Caco-2 (cell line): ENCODE measurements around the gene TRIM8. TPM values are rescaled to one million over a fixed set of nuclear protein-coding genes. Genes with fewer than 3 reads are reported as not detected.

Experiments used
- BruUV-seq: library from RNA; stranded (reverse); fragments of 400-500 nt; replicated peaks from 2 replicates; lab custom pipeline; 2021; lab: Mats Ljungman, UMichigan
- CTCF ChIA-PET: fragments of 300-600 bp; sonication (Branson Sonifier 250); formaldehyde crosslinking; loops from one replicate; lab custom pipeline; 2022; ENCODE audit warnings: antibody characterized with exemption; lab: Charles Lee
- POLR2A ChIA-PET: fragments of 300-600 bp; sonication (Branson Sonifier 250); formaldehyde crosslinking; loops from one replicate; lab custom pipeline; 2022; ENCODE audit warnings: antibody characterized with exemption; lab: Charles Lee
- DNase-seq, 2 experiments: peaks; one replicate each; pipeline versions ENCODE4 v3.0.0 to v3.0.0-alpha.2; 2020 to 2022
- H3K27me3 ChIP-seq: replicated peaks from 2 replicates; pipeline ENCODE4 v1.6.0; 2011; ENCODE audit warnings: low read length; ENCODE audit not compliant: control insufficient read depth, insufficient read depth
- H3K36me3 ChIP-seq: 2 replicates; pipeline ENCODE4 v1.5.1; 2011; ENCODE audit warnings: low read length; ENCODE audit not compliant: control insufficient read depth, insufficient read depth
- H3K4me1 ChIP-seq: fragments of 250-450 bp; sonication (Bioruptor Pico); 2 replicates; pipeline ENCODE4 v1.5.1; 2020; ENCODE audit warnings: mild to moderate bottlenecking
- H3K4me3 ChIP-seq: 2 replicates; pipeline ENCODE4 v1.5.1; 2011; ENCODE audit warnings: low read depth, mild to moderate bottlenecking, control low read depth, low read length
- H3K9me3 ChIP-seq: fragments of 250-450 bp; sonication (Bioruptor Pico); 2 replicates; pipeline ENCODE4 v1.5.1; 2020; ENCODE audit warnings: mild to moderate bottlenecking, moderate library complexity
- H3K27ac Mint-ChIP-seq: one replicate; pipeline ENCODE4 v1.8.0; 2022; ENCODE audit warnings: mixed read lengths; ENCODE audit not compliant: unreplicated experiment
- H3K27me3 Mint-ChIP-seq: one replicate; pipeline ENCODE4 v1.8.0; 2022; ENCODE audit warnings: mixed read lengths; ENCODE audit not compliant: insufficient read depth, unreplicated experiment
- H3K36me3 Mint-ChIP-seq: one replicate; pipeline ENCODE4 v1.8.0; 2022; ENCODE audit warnings: mild to moderate bottlenecking, mixed read lengths; ENCODE audit not compliant: insufficient read depth, unreplicated experiment
- H3K4me1 Mint-ChIP-seq: one replicate; pipeline ENCODE4 v1.8.0; 2022; ENCODE audit warnings: low read depth, mixed read lengths; ENCODE audit not compliant: unreplicated experiment
- H3K4me3 Mint-ChIP-seq: one replicate; pipeline ENCODE4 v1.8.0; 2022; ENCODE audit warnings: mild to moderate bottlenecking, moderate library complexity, mixed read lengths; ENCODE audit not compliant: unreplicated experiment
- H3K9me3 Mint-ChIP-seq: one replicate; pipeline ENCODE4 v1.8.0; 2022; ENCODE audit warnings: mixed read lengths; ENCODE audit not compliant: unreplicated experiment
- intact Hi-C: fragments of 100-400 bp; cut with micrococcal nuclease; formaldehyde crosslinking; loops from one replicate; pipeline ENCODE4 v1.10.0; 2022; ENCODE audit not compliant: unreplicated experiment
- total RNA-seq: library from RNA; stranded (reverse); gene quantifications from 2 replicates; pipeline ENCODE4 v1.2.3, GENCODE V29; 2022
- TF ChIP-seq, protein P1 (sequence below), 2 experiments: fragments of 200-600 bp in 1 of 2; IDR thresholded peaks; 1 replicate in 1 of 2; 2 replicates in 1 of 2; pipeline versions ENCODE4 v1.5.1 to v1.8.0; 2011 to 2022; ENCODE audit warnings: antibody characterized with exemption in 1 of 2, control low read depth in 1 of 2, inconsistent platforms in 1 of 2, low read depth in 1 of 2, low read length in 1 of 2, mild to moderate bottlenecking in 1 of 2, moderate library complexity in 1 of 2; ENCODE audit not compliant: insufficient read depth in 1 of 2, severe bottlenecking in 1 of 2, unreplicated experiment in 1 of 2

TRIM8 gene
- total RNA-seq, 1 experiment from 2014 or later, result 40.9 TPM

DNA sequence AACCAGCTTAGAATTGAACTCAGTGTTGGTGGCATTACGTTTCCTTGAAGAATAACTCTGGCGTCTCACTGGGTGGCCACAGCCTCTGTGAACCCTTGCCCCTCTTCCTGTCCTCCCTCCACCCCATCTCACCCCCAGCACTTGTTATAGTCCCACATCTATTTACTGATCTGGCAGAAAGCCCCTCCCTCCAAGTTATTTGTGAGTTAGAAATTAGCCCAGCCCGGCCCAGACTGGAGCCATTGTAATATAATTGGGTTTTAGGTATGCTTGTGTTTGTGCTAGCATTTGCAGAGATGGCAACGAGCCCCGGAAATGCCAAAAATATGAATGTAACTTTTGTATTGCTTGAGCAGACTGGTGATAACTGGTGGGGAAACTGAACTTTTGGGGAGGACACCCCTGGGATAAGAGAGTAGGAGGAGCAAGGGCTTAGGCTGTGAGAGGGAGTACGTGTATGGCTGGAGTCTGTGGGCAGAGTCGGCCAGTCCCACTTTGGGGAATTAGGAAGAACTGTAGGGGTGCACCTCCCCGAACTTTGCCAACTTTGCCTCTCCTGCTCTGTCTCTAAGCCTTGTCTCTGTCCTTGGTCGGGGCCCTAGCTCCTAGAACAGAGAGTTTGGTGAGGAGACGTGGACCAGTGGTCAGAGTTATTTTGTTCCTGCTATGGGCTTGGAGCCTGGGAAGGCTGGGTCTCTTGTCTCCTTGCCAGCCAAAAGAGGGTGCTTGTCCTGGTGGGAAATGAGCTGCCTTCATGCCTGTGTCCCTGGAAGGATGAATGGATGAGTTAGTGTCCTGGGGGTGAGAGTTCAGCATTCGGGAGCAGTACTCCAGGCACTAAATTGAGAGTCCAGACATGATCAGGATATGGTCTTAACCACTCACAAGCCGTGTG lies 19.3 kb upstream of the TRIM8 start:
- no peaks in the 10 kb centered on the region for H3K27me3 ChIP-seq
- H3K4me3 ChIP-seq, result no peak overlapping the region
- Mint-ChIP-seq H3K27me3 (no peaks in the 10 kb centered on the region), H3K4me1 (peaks cover 42% of the 10 kb centered on the region), H3K27ac (peak overlapping the region; percentile 88), H3K4me3 (no peak overlapping the region), H3K36me3 (peaks cover 5% of the 10 kb centered on the region), H3K9me3 (no peaks in the 10 kb centered on the region)
- intact Hi-C loops, result no loop called here
- DNase-seq, result no peak
- H3K36me3 ChIP-seq, result no peaks in the 10 kb centered on the region
- TF ChIP-seq, protein P1, sequence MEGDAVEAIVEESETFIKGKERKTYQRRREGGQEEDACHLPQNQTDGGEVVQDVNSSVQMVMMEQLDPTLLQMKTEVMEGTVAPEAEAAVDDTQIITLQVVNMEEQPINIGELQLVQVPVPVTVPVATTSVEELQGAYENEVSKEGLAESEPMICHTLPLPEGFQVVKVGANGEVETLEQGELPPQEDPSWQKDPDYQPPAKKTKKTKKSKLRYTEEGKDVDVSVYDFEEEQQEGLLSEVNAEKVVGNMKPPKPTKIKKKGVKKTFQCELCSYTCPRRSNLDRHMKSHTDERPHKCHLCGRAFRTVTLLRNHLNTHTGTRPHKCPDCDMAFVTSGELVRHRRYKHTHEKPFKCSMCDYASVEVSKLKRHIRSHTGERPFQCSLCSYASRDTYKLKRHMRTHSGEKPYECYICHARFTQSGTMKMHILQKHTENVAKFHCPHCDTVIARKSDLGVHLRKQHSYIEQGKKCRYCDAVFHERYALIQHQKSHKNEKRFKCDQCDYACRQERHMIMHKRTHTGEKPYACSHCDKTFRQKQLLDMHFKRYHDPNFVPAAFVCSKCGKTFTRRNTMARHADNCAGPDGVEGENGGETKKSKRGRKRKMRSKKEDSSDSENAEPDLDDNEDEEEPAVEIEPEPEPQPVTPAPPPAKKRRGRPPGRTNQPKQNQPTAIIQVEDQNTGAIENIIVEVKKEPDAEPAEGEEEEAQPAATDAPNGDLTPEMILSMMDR (IDR thresholded peaks at IDR 0.05; ENCODE audit: insufficient read depth in 1 of 2, low read depth in 1 of 2, low read length in 1 of 2, severe bottlenecking in 1 of 2, unreplicated experiment in 1 of 2), result no peak
- H3K9me3 ChIP-seq, result no peaks in the 10 kb centered on the region
- no TSS peak for BruUV-seq
- ChIA-PET POLR2A (no interaction called here), CTCF (interaction anchor here (0.5 to 1.1 kb wide), 3 partner anchors 10 to 644 kb away, joined by 3 to 4 read pairs (median 3); no protein-coding TSS in a partner anchor)
- H3K4me1 ChIP-seq, result peaks cover 30% of the 10 kb centered on the region

GRCh38 chr10:102626026-102626685 lies 18.1 kb upstream of the TRIM8 start:
- peaks cover 38% of the 10 kb centered on the region for H3K4me1 ChIP-seq
- Mint-ChIP-seq H3K4me1 (peaks cover 53% of the 10 kb centered on the region), H3K9me3 (no peaks in the 10 kb centered on the region), H3K27ac (peak overlapping the region; percentile 88), H3K27me3 (no peaks in the 10 kb centered on the region), H3K36me3 (peaks cover 5% of the 10 kb centered on the region), H3K4me3 (no peak overlapping the region)
- intact Hi-C loops, result no loop called here
- no peaks in the 10 kb centered on the region for H3K36me3 ChIP-seq
- TF ChIP-seq, protein P1 (IDR thresholded peaks at IDR 0.05; ENCODE audit: insufficient read depth in 1 of 2, low read depth in 1 of 2, low read length in 1 of 2, severe bottlenecking in 1 of 2, unreplicated experiment in 1 of 2), result no peak
- no peaks in the 10 kb centered on the region for H3K27me3 ChIP-seq
- DNase-seq, result no peak
- no peaks in the 10 kb centered on the region for H3K9me3 ChIP-seq
- no TSS peak for BruUV-seq
- ChIA-PET POLR2A (no interaction called here), CTCF (no interaction called here)
- H3K4me3 ChIP-seq, result no peak overlapping the region

DNA sequence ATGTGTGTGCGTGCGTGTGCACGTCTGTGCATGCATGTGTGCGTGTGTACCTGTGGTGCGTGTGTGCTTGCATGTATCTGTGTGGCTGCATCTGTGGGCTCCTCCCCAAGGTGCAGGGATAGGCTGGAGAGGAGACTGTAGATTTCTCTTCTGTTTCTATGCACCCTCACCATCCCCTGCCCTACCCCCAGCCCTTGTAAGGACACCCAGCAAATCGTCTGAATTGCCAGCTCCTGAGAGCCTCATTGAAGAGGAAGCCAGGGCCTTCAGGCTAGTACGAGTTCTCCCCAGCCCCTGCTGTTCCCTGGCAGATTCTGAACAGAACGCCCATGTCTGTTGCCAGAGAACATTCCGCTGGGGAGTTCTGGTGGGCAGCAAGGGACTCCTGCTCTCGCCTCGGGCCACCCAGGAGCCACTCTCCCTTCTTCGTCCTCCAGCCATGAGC lies 17.0 kb upstream of the TRIM8 start:
- BruUV-seq, result no TSS peak
- H3K36me3 ChIP-seq, result no peaks in the 10 kb centered on the region
- H3K9me3 ChIP-seq, result no peaks in the 10 kb centered on the region
- TF ChIP-seq, protein P1 (IDR thresholded peaks at IDR 0.05; ENCODE audit: insufficient read depth in 1 of 2, low read depth in 1 of 2, low read length in 1 of 2, severe bottlenecking in 1 of 2, unreplicated experiment in 1 of 2), result no peak
- peaks cover 38% of the 10 kb centered on the region for H3K4me1 ChIP-seq
- ChIA-PET POLR2A (no interaction called here), CTCF (interaction anchor here (1.0 to 2.1 kb wide), 4 partner anchors 15 to 42 kb away, joined by 3 to 11 read pairs (median 6); partner anchors contain the start of gene TRIM8)
- H3K27me3 ChIP-seq, result no peaks in the 10 kb centered on the region
- no peak overlapping the region for H3K4me3 ChIP-seq
- Mint-ChIP-seq H3K36me3 (peaks cover 5% of the 10 kb centered on the region), H3K4me1 (peaks cover 59% of the 10 kb centered on the region), H3K4me3 (no peak overlapping the region), H3K9me3 (no peaks in the 10 kb centered on the region), H3K27ac (peak overlapping the region; percentile 88), H3K27me3 (no peaks in the 10 kb centered on the region)
- no peak for DNase-seq
- intact Hi-C loops, result no loop called here
